ENCODE results near the gene PPOX. TPM values are rescaled to one million over a fixed set of nuclear protein-coding genes. Genes with fewer than 3 reads are reported as not detected.

PPOX gene
- total RNA-seq, 1 donor from 2014 or later = 56.5 TPM

DNA sequence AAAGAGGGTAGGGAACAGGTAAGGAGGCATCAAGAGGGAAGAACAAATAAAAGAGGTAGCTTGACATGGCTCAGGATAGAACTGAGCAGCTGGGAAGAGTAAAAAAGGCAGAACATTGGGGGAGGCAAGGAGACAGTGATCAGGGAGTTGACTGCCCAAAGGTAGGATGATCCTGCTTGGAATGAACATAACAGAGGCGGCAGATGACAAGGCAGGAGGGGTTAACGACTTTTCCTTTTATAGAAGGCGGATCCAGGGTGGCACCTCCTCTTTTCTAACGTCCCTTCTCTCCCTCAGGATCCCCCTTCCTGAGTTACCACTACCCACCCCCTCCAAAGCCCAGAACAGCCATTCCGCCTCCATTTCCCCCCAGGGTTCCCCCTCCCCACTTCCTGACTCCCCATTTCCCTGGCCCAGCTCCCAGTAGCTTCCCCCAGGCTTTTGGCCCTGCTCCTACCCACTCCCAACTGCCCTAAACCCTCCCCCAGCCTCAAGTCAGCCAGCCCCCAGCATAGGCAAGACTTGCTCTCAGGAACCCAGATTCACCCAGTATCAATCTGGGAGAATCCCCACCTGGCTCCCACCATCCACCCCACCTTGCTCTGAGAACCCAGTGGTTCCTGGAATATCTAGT, 33.4 kb downstream of the PPOX start:
- TF ChIP-seq CTCF (IDR thresholded peaks at IDR 0.05; ENCODE audit: unreplicated experiment) = no peak
- Mint-ChIP-seq H3K4me3 (ENCODE audit: low read depth) (no peak overlapping the region), H3K36me3 (ENCODE audit: insufficient read depth) (peaks cover 6% of the 10 kb centered on the region), H3K27me3 (peaks cover 3% of the 10 kb centered on the region), H3K27ac (no peak overlapping the region), H3K9me3 (ENCODE audit: low read depth) (no peaks in the 10 kb centered on the region), H3K4me1 (ENCODE audit: low read depth) (peaks cover 16% of the 10 kb centered on the region)
- no peak for DNase-seq (ENCODE audit: low spot score, unreplicated experiment)

DNA sequence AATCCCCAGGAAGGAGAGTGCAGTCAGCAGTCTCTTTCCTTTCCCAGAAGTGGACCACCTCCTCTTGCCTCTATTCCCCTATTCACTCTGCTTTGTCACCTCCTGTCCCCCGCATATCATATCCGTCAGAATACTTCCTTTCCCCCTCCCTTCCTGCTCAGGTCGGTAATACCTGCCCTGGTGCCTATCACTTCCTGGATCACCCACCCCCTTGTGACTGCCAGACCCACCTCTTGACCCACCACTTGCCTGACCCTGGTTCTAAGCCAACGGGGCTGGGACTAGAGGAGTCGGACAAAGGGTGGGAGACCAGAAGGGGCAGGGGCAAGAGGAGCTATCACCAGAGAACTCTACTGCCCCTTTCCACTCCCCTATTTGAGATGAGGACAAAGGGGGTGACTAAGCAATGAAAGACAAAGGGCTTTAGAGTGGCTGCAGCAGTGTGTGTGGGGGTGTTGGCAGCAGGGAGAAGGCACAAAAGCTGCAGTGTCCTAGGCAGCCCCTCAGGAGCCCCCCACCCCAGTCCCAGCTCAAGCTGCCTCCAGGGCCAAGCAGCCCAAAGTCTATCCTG, 34.3 kb downstream of the PPOX start:
- H3K36me3 Mint-ChIP-seq (ENCODE audit: insufficient read depth) = peaks cover 7% of the 10 kb centered on the region
- TF ChIP-seq CTCF (IDR thresholded peaks at IDR 0.05; ENCODE audit: unreplicated experiment) = no peak
- no peak for DNase-seq (ENCODE audit: low spot score, unreplicated experiment)
- H3K9me3 Mint-ChIP-seq (ENCODE audit: low read depth) = no peaks in the 10 kb centered on the region
- H3K27ac Mint-ChIP-seq = peak overlapping the region; percentile 77
- peaks cover 16% of the 10 kb centered on the region for H3K4me1 Mint-ChIP-seq (ENCODE audit: low read depth)
- peaks cover 3% of the 10 kb centered on the region for H3K27me3 Mint-ChIP-seq
- H3K4me3 Mint-ChIP-seq (ENCODE audit: low read depth) = no peak overlapping the region

DNA sequence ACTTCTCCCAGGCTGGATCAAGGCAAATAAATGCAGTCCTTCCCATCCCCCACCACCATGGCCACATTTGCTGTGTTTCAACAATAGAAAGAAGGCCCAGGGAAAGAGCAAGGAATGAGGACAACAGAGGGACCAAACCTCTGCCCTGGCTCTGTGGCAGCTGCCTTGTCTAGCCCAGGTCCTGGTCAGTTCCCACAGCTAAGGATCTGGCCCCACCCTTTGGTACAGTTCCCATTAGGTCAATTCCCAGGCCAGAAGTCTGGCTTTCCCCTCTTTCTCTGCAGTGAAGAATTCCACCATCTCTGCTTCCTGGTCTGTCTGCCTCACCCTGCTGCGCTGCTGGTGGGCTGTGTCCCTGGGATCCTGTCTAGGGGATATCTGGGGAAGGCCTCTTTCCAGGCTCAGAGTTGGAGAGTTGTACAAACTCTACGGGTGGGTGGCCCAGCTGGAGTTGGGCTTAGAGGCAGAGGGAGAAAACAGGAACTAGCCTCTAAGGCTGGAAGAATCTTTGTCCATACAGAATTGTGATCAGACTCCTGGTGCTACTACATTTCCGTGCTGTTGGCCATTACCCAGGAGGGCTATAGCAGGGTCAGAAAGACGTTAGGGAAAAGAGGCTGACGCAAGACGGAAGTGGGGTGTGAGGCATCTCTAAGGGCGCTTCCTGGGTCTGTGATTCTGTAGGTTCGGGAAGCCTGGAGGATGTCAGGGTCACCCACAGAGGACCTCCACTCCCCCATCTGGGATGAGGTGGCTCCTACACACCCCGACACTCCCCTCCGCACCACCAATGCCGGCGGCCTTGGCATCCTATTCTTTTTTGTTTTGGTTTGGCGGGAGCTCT, 35.0 kb downstream of the PPOX start:
- peaks cover 7% of the 10 kb centered on the region for H3K36me3 Mint-ChIP-seq (ENCODE audit: insufficient read depth)
- H3K4me3 Mint-ChIP-seq (ENCODE audit: low read depth) = peak overlapping the region; percentile 85
- H3K27me3 Mint-ChIP-seq = peaks cover 3% of the 10 kb centered on the region
- no peak for TF ChIP-seq CTCF (IDR thresholded peaks at IDR 0.05; ENCODE audit: unreplicated experiment)
- peaks cover 16% of the 10 kb centered on the region for H3K4me1 Mint-ChIP-seq (ENCODE audit: low read depth)
- H3K9me3 Mint-ChIP-seq (ENCODE audit: low read depth) = no peaks in the 10 kb centered on the region
- no peak for DNase-seq (ENCODE audit: low spot score, unreplicated experiment)
- peak overlapping the region; percentile 98 for H3K27ac Mint-ChIP-seq

- Mint-ChIP-seq H3K4me1 (ENCODE audit: low read depth) (peaks cover 16% of the 10 kb centered on the region), H3K27ac (peak within 1 kb of the TSS; percentile 98), H3K27me3 (peaks cover 3% of the 10 kb centered on the region), H3K9me3 (ENCODE audit: low read depth) (no peaks in the 10 kb centered on the region), H3K36me3 (ENCODE audit: insufficient read depth) (peaks cover 10% of the 10 kb centered on the region), H3K4me3 (ENCODE audit: low read depth) (peak within 1 kb of the TSS; percentile 85)
- peak; percentile 92 for DNase-seq (ENCODE audit: low spot score, unreplicated experiment)
- TF ChIP-seq CTCF (IDR thresholded peaks at IDR 0.05; ENCODE audit: unreplicated experiment) = peak; percentile 56
Measured at GRCh38 chr1:161201836-161202712, 35.8 kb downstream of the PPOX start, which contains the start of gene NDUFS2. TSS of gene NDUFS2 (plus strand) at chr1:161202367. CDS start at chr1:161202386, 19 bp downstream.

Measured in progenitor cell of endocrine pancreas (in vitro differentiated cells).